GM18502 (cell line): ENCODE results near the gene AGPAT2.

Experiments
- ATAC-seq: cut with Tn5 transposase; IDR thresholded peaks from one replicate; pipeline ENCODE4 v1.9.1; 2021; ENCODE audit warnings: mild to moderate bottlenecking; ENCODE audit not compliant: unreplicated experiment, poor library complexity

The AGPAT2 gene

GRCh38 chr9:136665111-136665703 lies 22.1 kb downstream of the AGPAT2 start:
- no peak for ATAC-seq

GRCh38 chr9:136664000-136664915 lies 23.0 kb downstream of the AGPAT2 start:
- no peak for ATAC-seq

- ATAC-seq, result no peak
Observed at GRCh38 chr9:136662656-136663581, 24.3 kb downstream of the AGPAT2 start, which contains the start of gene EGFL7. Gene EGFL7, plus strand, starts transcription at chr9:136662916. Its CDS starts 5,367 bp downstream, at chr9:136668283.

GRCh38 chr9:136662326-136662655 lies 25.0 kb downstream of the AGPAT2 start:
- ATAC-seq, result no peak

- no peak for ATAC-seq
Observed at GRCh38 chr9:136661641-136662325, 25.5 kb downstream of the AGPAT2 start.

GRCh38 chr9:136660971-136661550 lies 26.2 kb downstream of the AGPAT2 start:
- ATAC-seq, result no peak

GRCh38 chr9:136659861-136660784 lies 27.1 kb downstream of the AGPAT2 start:
- ATAC-seq, result no peak

- ATAC-seq, result no peak
Observed at GRCh38 chr9:136658849-136659535, 28.3 kb downstream of the AGPAT2 start.

- no peak for ATAC-seq
Observed at GRCh38 chr9:136657974-136658848, 29.0 kb downstream of the AGPAT2 start.

GRCh38 chr9:136656795-136657611 lies 30.3 kb downstream of the AGPAT2 start:
- ATAC-seq, result no peak

GRCh38 chr9:136656183-136656738 lies 31.0 kb downstream of the AGPAT2 start:
- ATAC-seq, result no peak

GRCh38 chr9:136655536-136656182 lies 31.6 kb downstream of the AGPAT2 start:
- no peak for ATAC-seq

GRCh38 chr9:136654820-136655535 lies 32.3 kb downstream of the AGPAT2 start:
- no peak for ATAC-seq

GRCh38 chr9:136653323-136654079 lies 33.8 kb downstream of the AGPAT2 start:
- no peak for ATAC-seq
